SK-N-DZ (cell line): ENCODE results near the gene FAM180A.
"Not testable (repeated sequence)": the region's sequence is repeated elsewhere in the genome, so short reads cannot be mapped to it uniquely, and the experiment has no call there.

ENCODE experiments used
- DNase-seq: peaks from one replicate; pipeline ENCODE4 v3.0.0-alpha.2; 2015; ENCODE audit warnings: low spot score

Gene FAM180A

GRCh38 chr7:135714534-135715009 lies 34.0 kb downstream of the FAM180A start:
- DNase-seq: no peak

DNA sequence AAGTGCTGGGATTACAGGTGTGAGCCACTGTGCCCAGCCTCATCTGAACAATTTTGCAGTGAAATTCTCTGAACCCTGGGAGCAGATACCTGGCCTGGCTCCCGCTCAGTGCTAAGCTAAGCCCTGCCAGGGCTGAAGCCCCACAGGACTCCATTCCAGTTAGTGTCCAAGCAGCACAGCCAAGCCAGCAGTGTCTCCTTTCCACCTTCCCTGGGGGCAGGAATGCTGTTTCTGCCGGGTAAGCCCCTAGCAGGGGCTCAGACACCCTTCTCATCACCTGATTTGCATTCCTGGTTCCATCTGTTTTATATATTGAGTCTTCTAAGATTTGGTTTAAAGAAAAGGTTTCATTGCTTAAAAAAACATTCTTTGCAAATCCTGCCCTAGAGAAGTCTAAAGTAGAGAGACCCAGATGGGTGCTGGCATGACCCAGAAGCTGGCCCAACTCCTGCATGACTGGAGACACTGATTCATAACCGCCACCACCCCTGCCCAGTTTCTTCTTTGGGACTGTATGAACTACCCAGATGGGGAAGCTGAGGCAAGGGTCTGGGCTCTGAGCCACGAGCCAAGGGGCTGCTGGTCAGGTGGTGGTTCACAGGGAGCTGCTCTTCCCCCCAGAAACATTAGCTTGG lies 34.7 kb downstream of the FAM180A start:
- DNase-seq: no peak

DNA sequence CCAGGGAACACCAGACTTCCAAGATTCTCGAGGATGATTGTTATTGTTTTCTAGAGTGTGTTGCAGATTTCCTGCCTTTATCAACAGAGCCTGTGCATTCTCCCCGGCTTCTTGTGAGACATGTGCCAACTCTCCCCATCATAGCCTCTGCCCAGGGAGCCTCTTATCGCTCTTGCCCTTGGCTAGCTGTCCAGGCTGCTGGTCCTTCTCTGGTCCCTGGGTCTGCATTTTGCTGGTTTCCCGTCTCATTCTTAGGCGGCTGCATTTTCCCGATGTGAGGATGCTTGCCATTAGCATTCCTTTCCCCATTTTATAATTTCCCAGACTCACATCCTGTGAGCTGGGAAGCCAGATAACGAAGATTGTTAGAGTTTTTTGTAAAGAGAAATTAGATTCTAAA lies 35.8 kb downstream of the FAM180A start:
- DNase-seq: no peak

GRCh38 chr7:135712182-135712782 lies 36.3 kb downstream of the FAM180A start:
- DNase-seq: no peak

DNA sequence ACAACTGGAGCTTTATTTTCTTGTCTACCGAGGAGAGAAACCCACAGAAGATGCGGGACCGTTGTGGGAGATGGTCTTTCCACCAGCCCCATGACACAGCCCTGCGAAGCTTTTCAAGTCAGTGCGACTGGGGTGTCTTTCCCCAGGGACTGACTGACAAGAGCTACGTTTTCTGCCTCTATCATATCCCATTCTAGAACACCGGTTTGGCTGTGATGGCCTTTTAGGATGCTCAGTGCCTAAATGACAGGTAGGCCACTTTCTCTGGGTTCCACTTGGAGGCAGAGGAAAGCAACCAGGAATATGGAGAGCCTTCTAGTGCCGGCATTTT lies 37.5 kb downstream of the FAM180A start:
- DNase-seq: no peak

DNA sequence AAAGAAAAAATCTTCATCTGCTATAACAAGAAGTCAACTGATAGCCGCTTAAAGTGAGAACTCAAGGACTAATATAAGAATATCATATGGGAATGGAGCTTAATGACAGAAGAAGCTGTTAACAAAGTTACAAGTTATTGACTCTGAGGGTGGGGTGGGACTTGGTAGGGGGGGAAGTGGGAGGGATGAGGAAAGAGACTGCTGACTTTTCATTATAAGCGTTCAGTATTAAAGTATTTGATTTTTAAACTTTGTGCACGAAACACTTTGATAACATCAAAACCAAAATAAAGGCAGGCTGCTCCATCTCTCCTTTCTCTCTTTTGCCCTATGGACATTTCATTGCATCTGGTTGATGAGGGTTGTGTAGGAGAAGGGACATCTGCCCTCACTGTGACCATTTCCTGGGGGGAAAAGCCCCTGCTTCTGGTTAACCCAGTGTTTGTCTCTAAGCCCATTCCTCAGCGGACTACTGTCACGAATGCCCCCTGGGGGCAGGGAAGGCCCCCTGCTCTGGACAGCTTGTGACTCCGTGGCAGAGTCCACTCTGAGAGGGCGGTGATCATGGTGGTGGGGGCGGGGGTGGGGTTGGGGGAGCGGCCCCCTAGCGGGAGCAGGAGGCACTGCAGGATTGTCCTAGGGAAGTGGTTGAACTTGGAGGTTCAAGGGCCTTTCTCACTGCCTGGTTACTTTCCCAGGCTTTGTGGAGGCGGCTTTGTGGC lies 38.0 kb downstream of the FAM180A start:
- no peak for DNase-seq

DNA sequence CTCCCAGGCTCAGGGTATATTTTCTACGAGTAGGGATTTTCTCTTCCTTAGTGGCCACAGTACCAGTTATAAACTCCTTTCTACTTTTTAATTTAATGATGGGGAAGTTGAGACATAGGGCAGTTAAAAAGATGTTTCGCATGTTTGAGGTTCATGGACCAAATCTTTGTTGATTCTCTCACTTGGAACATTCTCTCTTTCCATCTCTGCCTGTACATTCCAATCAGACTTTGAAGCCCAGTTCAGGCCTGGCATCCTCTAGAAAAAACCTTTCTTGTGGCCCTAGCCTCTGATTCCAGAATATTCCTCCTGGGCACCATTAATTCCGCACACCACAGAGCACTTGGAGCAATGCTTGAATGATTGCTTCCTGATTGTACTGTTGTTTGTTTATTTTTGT lies 39.1 kb downstream of the FAM180A start:
- no peak for DNase-seq

DNA sequence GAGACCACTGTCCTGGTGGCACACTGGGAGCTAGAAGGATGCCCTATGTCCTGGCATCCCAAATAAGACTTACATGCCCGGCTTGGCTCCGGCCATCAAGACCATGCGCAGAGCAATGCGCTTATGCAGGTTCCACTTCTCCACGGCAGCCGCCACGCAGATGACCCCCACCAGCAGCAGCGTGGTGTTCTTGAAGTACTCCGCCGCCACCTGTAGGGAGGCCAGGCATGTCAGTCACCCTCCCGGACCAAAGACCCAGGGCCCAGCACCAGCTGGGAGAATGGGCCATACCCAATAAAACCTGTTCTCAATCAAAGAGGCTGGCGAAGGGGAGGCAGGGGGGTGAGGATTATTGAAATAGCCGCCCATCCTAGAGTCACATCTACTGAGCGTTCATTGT lies 40.6 kb downstream of the FAM180A start:
- DNase-seq: no peak

DNA sequence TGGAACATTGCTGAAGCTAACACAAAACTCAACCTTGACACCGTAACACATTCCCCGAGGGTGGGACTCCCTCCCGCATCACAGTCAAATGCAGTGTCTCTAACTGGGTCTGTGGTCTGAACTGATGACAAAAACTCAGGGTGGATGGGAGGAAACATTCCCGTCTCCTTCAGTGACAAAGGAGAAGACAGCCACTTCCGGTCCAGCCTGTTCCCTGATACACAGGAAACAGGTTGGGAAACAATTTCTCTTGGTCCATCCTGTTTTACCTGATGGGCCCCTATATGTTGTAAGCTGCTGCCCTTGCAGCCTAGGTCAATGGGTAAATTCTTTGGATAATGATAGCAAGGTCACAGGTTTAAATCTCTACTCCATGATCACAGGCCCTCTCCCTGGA lies 41.0 kb downstream of the FAM180A start:
- DNase-seq: no peak

DNA sequence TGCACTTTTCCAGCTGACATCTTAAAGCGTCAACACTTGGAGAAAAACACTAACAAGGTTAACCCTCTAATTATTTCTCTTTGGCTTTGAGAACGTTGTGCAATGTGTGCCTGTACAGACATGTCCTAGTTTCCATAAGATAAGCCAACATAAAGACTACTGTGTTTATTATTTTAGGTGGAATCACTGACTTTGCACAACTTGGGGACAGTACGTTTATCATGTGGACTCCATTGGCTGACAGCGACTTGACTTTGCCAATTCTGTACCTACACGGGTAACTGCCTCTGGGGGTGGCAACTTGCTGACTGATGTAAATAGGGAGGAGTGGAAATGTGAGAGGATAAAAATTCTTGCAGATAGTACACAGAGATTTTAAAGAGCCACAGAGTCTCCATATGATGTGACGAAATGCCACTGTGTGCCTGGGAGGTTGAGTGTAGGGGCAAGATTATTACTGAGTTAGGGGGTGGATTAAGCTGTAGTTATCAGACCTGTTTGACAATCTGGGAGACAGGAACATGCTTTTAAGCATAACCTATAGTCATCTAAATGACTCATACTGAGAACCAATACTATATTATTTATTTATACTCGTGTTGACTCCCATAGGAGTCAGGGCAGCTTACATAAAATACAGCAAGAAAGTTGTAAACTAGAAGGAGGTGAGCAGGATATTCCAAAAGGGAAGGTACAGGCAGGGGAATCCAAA lies 41.6 kb downstream of the FAM180A start:
- DNase-seq: no peak

- no peak for DNase-seq
These were observed 42.4 kb downstream of the FAM180A start for GRCh38 chr7:135706038-135706742.

- no peak for DNase-seq
These were observed 43.9 kb downstream of the FAM180A start for GRCh38 chr7:135704698-135705097.

DNA sequence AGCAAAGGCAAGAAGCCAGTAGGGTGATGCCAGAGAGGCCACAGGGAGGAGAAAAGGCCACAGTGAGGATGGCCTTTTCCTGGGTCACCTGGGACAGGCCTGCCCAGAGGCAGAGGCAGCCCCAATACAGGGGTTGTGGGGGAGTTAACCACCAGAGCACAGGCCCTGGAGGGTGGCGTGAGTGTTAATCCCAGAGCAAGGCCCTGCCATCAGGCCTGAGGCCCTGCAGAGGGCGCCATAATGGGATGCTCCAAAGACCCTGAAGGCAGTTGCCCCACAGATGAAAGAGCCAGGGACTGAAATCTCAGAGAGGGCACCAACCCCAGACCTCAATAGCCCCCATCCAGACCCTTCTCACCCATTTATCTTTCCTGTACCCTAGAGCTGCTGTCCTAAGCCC lies 44.5 kb downstream of the FAM180A start:
- DNase-seq: no peak

DNA sequence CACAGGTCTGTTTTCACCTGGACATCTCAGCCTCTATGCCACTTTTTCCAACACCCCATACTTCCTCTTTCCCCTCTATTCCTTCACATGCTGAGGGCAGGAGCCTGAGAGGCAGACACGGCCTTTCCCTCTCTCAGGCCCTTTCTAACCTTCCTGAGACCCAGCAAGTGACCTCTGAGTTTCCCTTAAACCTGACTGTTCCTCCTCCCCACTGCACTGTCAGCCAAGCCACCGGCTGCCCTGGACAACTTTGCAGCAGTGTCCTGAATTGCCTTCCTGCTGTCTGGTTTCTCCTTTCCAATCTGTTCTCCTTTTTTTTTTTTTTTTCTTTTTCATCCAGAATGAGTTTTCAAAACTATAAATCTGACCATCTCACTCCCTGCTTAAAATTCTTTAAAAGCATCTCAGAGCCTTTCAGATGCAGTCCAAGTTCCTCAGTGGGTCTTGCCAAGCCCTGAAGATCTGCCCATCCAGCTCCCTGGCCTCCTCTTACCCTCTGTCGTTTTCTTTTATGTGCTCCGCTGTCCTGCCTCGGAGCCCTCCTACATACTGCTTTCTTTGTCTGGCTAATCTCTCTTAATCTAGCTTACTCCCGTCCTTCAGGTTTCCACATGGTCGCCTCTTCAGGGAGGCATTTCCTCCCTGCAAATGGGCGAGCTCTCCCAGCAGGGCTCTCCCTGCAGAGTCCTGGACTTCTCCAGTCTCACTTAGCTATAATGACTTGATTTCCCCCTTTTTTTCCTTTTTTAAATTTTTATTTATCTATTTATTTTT lies 51.1 kb downstream of the FAM180A start:
- no peak for DNase-seq

DNA sequence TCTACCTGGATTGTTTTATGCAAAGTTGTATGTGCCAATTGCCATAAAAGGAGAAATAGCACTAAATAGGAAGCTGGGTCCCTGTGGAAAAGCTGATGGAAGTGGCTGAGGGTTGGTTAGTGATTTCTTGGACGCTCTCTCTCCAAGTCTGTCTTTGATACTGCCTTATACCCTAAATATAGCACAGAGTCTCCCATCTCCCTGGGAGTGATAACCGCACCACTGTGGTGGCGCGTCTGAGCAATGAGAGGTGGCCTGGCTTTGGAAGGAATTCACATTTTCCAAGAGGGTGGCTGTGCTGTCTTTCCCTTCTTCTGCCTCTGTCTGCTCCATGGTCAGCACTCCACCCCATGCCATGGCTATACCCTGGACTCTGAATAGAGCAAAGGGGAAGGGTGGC lies 55.1 kb downstream of the FAM180A start:
- no peak for DNase-seq

- not testable (repeated sequence) for DNase-seq
These were observed 56.0 kb downstream of the FAM180A start for GRCh38 chr7:135692606-135693005.

DNA sequence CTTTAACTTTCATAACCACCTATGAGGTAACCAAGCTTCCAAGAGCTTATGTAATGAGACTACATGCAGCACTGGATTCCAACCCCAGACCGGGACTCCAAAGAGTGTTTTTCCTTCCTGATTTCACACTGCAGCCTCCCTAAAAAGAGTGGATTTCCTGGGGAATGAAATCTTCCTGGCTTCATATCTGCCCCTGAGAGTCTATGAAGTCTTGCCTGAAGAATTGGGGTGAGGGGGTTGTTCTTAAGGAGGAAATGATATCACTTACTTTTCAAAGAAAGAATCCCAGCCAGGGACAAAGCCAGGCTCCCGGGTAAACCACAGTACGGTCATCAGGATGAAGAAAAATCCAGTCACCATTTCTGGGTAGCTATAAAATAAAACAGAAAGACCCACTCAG lies 56.6 kb downstream of the FAM180A start:
- DNase-seq: no peak

GRCh38 chr7:135690566-135690965 lies 58.0 kb downstream of the FAM180A start:
- DNase-seq: no peak

GRCh38 chr7:135687466-135687865 lies 61.1 kb downstream of the FAM180A start:
- DNase-seq: no peak

DNA sequence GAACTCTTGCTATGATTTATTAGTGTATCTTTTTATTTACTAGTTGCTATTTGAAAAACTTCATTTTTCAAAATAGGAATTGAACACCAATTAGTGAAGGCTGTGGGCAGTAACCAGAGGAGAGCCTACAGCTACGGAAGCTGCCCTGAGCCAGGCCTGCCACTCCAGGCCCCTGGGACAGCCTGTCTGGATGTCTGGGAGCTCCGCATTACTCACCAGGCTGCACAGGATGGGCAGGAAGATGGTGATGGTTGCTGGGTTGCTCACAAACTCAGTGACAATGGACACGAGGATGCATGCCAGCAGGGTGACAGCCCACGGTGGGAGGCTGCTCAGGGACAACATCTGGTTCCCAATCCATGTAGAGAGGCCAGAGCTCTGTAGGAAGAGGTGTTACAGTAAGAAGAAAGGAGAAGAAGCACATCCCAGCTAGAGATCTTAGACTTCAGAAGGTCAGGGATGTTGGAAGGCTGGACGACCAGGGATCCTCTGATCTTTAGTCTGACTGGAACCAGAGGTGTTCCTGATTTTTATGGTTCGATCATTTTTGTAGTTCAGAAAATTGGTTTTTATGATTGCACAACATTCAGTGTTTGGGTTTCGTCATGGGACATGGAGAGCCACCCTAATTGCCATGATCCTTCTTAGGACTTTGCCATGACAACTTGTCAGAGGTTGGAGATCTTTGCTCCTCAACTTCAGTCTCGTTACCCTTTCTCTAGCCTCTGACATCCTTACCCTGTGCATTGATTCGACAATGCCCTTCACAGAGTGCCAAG lies 63.1 kb downstream of the FAM180A start:
- DNase-seq: no peak
